Measurements from ENCODE around the gene POF1B.

DNA sequence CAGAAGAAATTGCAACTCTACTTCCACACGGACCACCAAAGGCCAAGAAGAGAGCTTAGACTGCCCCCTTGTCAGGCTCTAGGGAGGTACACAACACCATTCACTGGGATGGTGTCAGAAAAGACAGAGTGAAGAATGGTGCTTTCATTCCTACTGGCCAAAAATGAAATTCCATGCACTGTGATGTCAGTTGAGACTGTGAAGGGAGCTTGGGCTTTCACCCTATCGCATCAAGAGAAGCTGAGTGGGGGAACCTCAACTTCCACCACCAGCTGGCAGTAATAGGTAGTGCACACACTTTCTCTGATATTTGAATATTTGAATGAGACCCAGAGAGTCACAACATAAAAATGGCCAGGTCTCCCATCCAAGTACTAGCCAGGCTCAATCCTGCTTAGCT is 69.7 kb downstream of the POF1B start:
- no peak for TF ChIP-seq RAD21 (conservative IDR thresholded peaks at IDR 0.05)
- TF ChIP-seq, protein P1, sequence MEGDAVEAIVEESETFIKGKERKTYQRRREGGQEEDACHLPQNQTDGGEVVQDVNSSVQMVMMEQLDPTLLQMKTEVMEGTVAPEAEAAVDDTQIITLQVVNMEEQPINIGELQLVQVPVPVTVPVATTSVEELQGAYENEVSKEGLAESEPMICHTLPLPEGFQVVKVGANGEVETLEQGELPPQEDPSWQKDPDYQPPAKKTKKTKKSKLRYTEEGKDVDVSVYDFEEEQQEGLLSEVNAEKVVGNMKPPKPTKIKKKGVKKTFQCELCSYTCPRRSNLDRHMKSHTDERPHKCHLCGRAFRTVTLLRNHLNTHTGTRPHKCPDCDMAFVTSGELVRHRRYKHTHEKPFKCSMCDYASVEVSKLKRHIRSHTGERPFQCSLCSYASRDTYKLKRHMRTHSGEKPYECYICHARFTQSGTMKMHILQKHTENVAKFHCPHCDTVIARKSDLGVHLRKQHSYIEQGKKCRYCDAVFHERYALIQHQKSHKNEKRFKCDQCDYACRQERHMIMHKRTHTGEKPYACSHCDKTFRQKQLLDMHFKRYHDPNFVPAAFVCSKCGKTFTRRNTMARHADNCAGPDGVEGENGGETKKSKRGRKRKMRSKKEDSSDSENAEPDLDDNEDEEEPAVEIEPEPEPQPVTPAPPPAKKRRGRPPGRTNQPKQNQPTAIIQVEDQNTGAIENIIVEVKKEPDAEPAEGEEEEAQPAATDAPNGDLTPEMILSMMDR (IDR thresholded peaks at IDR 0.05; ENCODE audit: poor library complexity, severe bottlenecking) = no peak
- TF ChIP-seq EP300 (conservative IDR thresholded peaks at IDR 0.05; ENCODE audit: poor library complexity, severe bottlenecking) = no peak
- no peak for TF ChIP-seq POLR2AphosphoS5 (IDR thresholded peaks at IDR 0.05)
- TF ChIP-seq, protein P2, sequence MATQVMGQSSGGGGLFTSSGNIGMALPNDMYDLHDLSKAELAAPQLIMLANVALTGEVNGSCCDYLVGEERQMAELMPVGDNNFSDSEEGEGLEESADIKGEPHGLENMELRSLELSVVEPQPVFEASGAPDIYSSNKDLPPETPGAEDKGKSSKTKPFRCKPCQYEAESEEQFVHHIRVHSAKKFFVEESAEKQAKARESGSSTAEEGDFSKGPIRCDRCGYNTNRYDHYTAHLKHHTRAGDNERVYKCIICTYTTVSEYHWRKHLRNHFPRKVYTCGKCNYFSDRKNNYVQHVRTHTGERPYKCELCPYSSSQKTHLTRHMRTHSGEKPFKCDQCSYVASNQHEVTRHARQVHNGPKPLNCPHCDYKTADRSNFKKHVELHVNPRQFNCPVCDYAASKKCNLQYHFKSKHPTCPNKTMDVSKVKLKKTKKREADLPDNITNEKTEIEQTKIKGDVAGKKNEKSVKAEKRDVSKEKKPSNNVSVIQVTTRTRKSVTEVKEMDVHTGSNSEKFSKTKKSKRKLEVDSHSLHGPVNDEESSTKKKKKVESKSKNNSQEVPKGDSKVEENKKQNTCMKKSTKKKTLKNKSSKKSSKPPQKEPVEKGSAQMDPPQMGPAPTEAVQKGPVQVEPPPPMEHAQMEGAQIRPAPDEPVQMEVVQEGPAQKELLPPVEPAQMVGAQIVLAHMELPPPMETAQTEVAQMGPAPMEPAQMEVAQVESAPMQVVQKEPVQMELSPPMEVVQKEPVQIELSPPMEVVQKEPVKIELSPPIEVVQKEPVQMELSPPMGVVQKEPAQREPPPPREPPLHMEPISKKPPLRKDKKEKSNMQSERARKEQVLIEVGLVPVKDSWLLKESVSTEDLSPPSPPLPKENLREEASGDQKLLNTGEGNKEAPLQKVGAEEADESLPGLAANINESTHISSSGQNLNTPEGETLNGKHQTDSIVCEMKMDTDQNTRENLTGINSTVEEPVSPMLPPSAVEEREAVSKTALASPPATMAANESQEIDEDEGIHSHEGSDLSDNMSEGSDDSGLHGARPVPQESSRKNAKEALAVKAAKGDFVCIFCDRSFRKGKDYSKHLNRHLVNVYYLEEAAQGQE (IDR thresholded peaks at IDR 0.05; ENCODE audit: borderline replicate concordance) = no peak
- TF ChIP-seq EZH2 (IDR thresholded peaks at IDR 0.05; ENCODE audit: borderline replicate concordance, insufficient read depth, low read length, poor library complexity, severe bottlenecking) = no peak
- TF ChIP-seq SMC3 (conservative IDR thresholded peaks at IDR 0.05; ENCODE audit: poor library complexity) = no peak

Measured in neural cell (in vitro differentiated cells).